Amniotic stem cell (primary cell): ENCODE measurements around the gene GOPC.

ENCODE experiments used
- DNase-seq: peaks from one replicate; lab custom pipeline; 2025; lab: John Stamatoyannopoulos, UW

Gene GOPC

GRCh38 chr6:117513778-117514365 lies 88.4 kb downstream of the GOPC start:
- no peak for DNase-seq

GRCh38 chr6:117512987-117513573 lies 89.2 kb downstream of the GOPC start:
- DNase-seq, result no peak

- DNase-seq, result no peak
Measured at GRCh38 chr6:117512056-117512828, 90.1 kb downstream of the GOPC start.
